G401 (cell line): ENCODE data around the gene HOTAIR. TPM values are rescaled to one million over a fixed set of nuclear protein-coding genes. Genes with fewer than 3 reads are reported as not detected.

ENCODE experiments used
- DNase-seq: peaks from one replicate; pipeline ENCODE4 v3.0.0-alpha.2; 2015; ENCODE audit warnings: low spot score
- in situ Hi-C: cut with HindIII; loops from 2 replicates; pipeline ENCODE4 v1.10.0; 2016; ENCODE audit warnings: low sequenced_read_pairs, mixed read lengths
- total RNA-seq: library from RNA; depleted of rRNA; stranded (reverse); fragments of >200 nt; shearing (Covaris generic); gene quantifications from 2 replicates; pipeline ENCODE4 v1.2.3, GENCODE V29; 2014; rRNA removed

The HOTAIR gene
- total RNA-seq: 4.1 and 15.0 TPM in 2 replicates

GRCh38 chr12:53974084-53975063 is at the start of gene HOTAIR:
Gene HOTAIR (minus strand): TSS chr12:53974954.
- DNase-seq: no peak
- in situ Hi-C loops: no loop called here

GRCh38 chr12:54024127-54024526 is 49.4 kb upstream of the HOTAIR start:
- no peak for DNase-seq
- in situ Hi-C loops: loop anchor here (25.0 kb wide), 1 partner anchor 163 kb away; the partner anchor contains the start of gene SMUG1

DNA sequence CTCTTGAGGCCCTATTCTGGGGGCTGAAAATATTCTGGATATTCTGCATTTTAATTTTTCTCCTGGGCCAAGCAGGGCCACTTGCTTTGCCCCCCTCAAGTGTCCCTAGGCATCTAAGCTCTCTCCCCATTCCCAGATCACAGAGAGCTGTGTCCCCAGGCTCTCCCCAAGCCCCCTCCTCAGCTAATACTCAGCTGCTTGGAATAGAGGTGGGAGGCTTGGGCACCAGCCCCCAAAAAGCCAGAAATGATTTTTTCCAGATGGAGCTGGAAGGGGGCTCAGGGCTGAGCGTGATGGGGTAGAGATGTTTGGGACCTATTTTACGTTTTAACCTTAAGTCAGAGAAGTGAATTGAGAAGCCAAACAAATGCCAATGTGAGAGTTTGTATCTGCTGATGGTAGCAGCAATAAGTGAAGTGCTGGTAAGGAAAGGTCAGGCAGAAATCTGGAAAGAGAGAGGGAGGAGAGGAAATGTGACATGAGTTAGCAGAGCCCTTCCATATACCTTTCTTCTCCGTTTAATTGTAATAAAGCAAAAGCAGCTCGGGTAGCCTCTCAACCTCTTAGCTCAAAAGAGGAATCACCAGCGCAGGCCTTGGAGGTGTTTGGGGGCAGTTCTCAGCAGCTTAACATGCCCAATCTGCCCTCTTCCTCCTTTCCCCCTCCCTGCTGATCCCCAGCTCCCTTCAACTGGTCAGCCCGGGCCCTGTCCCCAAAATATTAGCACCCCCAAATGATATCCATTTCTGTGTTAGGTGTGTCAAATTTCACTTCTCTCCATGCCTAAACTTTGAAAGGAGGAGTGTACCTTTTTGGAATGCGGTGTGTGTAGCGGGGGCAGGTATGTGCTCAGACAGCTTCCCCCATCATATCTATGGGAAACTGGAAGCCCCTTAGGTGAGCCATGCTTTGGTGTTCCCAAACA is 48.5 kb upstream of the HOTAIR start:
- no peak for DNase-seq
- in situ Hi-C loops: loop anchor here (25.0 kb wide), 1 partner anchor 164 kb away; the partner anchor contains the start of gene SMUG1

DNA sequence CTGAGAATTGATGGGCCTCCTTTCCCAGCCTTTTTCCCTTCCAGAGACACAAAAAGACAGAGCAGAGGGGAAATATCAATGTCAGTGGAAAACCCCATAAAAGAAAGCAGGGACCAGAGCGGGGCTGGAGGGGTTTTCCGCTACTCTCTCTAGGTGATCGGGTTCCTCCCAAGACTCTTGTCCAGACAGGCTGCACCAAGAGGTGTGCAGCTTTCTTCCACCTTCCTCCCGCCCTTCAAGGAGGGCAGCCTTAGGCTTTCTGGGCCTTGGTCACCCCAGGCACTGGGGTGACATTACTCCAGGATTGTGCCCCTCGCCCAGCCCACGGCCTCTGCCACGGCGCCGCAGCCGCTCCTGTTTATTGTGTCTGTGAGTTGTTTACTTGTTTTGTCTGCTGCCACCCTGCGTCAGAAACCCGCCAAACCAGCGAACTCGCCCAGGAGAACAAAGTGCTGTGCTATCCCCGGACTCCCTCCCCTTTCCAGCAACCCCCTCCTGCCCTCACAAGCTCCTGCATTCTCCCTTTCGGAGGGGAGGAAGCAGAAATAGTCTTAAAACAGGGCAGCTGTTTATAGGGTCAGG is 46.8 kb upstream of the HOTAIR start:
- in situ Hi-C loops: loop anchor here (25.0 kb wide), 1 partner anchor 166 kb away; the partner anchor contains the start of gene SMUG1
- DNase-seq: no peak

GRCh38 chr12:54020591-54021405 is 46.0 kb upstream of the HOTAIR start:
- no peak for DNase-seq
- in situ Hi-C loops: loop anchor here (25.0 kb wide), 1 partner anchor 167 kb away; the partner anchor contains the start of gene SMUG1

DNA sequence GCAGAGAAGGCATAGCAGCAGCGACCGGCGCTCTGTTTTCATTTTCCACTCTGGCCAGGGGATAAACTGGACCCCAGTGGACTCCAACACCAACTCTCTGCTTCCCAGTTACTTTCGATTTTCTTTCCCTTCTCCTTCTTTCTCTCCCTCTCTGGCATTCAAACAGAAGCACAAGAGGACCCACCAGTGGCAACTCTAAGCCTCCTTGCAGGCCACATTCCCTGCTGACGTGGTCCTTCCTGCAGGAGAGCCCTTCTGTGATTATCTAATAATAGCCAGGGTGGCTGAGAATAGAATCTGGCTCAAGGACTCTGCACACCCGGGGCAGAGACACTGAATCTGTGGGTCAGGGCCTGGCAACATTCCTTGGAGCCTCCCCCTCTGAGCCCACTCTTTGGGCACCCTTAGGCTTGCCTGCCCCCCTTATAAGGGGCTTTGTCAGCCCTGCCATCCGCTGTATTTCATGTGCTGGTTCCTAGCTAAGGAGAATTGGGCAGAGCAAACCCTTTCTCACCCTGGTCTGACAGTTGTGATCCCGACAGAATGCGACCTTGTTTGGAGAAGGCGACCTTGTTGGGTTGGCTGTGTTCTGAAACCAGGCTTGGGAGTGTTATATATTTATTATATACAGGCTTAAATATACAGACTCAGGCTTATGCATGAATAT is 45.3 kb upstream of the HOTAIR start:
- in situ Hi-C loops: loop anchor here (25.0 kb wide), 1 partner anchor 167 kb away; the partner anchor contains the start of gene SMUG1
- DNase-seq: no peak

GRCh38 chr12:54019091-54019811 is 44.5 kb upstream of the HOTAIR start:
- in situ Hi-C loops: loop anchor here (25.0 kb wide), 1 partner anchor 168 kb away; the partner anchor contains the start of gene SMUG1
- DNase-seq: no peak

GRCh38 chr12:54018468-54018984 is 43.8 kb upstream of the HOTAIR start:
- in situ Hi-C loops: loop anchor here (25.0 kb wide), 1 partner anchor 169 kb away; the partner anchor contains the start of gene SMUG1
- DNase-seq: no peak

DNA sequence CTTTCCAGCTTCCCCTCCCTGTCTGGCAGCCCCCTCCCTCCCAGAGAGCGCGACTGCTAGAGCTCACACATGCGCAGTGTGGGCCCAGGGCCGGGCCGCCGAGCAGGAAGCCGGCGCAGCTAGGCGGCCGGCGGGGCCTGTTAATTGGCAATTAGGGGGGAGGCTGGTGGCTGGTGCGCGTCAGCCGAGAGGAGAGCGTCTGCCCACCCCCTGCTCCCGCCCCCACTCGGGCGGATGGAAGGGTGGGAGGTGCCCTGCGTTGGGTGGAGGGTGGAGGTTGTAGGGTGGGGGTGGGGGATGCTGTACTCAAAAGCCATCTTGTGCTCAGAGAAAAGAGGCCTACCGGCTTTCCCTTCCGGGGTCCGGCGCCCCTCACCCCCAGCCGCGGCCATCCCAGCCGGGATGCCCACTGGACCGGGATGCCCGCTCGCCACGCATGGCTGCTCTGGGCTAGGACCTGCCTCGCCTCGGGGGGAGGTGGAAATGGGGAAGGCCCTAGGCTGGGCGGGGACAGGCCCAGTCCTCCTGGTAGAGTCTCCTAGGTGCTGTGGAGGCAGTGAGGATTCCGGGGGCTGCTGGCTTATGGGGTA is 43.2 kb upstream of the HOTAIR start:
- in situ Hi-C loops: loop anchor here (25.0 kb wide), 1 partner anchor 169 kb away; the partner anchor contains the start of gene SMUG1
- DNase-seq: peak; percentile 76

DNA sequence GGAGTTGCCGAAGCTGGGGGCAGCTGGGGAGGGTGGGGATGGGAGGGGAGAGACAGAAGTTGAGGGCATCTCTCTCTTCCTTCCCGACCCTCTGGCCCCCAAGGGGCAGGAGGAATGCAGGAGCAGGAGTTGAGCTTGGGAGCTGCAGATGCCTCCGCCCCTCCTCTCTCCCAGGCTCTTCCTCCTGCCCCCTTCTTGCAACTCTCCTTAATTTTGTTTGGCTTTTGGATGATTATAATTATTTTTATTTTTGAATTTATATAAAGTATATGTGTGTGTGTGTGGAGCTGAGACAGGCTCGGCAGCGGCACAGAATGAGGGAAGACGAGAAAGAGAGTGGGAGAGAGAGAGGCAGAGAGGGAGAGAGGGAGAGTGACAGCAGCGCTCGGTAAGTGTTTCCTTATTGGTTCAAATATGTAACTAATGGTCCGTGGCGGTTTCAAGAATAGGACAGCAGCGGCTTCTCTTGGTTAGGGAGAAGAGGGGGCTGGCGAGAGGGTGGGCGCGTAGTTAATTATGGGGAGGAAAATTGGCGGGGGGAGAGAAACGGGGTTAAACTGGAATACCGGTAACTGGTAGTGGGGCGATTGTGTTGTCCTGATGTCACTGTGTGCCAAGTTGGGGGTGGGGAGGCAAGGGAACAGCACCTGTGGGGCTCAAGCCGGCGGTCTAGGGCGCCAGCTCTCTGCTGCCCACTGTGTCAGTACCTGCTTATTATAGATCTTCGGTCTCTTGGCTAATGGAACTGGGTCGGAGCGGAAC is 42.5 kb upstream of the HOTAIR start:
- in situ Hi-C loops: loop anchor here (25.0 kb wide), 1 partner anchor 170 kb away; the partner anchor contains the start of gene SMUG1
- peak; percentile 52 for DNase-seq

GRCh38 chr12:54016478-54016964 is 41.8 kb upstream of the HOTAIR start:
- in situ Hi-C loops: loop anchor here (25.0 kb wide), 1 partner anchor 171 kb away; the partner anchor contains the start of gene SMUG1
- DNase-seq: peak; percentile 57

- no peak for DNase-seq
- in situ Hi-C loops: loop anchor here (25.0 kb wide), 1 partner anchor 171 kb away; the partner anchor contains the start of gene SMUG1
Observed at GRCh38 chr12:54016051-54016450, 41.3 kb upstream of the HOTAIR start.

GRCh38 chr12:54015018-54015931 is 40.5 kb upstream of the HOTAIR start:
- no peak for DNase-seq
- in situ Hi-C loops: loop anchor here (25.0 kb wide), 1 partner anchor 172 kb away; the partner anchor contains the start of gene SMUG1
